ENCODE measurements around the gene MMD2.
"Not testable (repeated sequence)": the region's sequence is repeated elsewhere in the genome, so short reads cannot be mapped to it uniquely, and the experiment has no call there.

MMD2 gene

DNA sequence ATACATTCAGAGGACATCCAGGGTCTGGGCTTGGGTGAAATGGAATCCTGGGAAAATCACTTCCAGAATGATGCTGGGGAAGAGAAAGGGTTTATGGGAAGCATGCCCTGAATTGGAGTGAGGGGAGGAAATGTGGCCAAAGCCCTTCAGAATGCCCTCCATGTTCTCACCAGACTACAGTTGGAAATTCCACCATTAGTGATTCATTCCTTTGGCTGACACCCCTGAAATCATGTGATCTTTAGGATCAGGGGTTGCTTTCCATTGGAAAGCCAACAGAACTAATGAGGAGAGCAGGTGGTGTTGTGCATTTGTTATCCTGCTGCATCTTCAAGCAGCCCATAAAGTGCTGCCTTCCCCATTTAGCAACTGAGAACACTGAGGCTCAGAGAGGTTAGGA, 54.6 kb downstream of the MMD2 start:
- no peak for DNase-seq

DNA sequence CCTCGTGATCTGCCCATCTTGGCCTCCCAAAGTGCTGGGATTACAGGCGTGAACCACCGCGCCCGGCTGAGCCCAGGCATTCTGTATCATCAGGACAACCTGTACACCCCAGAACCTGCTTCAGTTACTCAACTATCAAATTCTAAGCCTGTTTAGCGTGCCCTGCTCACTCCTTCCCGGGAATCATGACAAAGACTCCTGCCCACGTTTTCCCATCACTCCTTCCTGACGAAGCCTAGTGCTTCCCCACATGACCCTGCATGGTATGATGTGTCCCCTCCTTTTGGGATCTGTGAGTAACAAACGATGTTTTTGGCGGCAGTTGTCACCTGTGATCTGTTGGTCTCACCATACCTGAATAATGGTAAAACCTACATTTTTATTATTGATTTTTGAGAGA, 63.2 kb downstream of the MMD2 start:
- peak in 1 of 58 donors; percentile 21 for DNase-seq

DNA sequence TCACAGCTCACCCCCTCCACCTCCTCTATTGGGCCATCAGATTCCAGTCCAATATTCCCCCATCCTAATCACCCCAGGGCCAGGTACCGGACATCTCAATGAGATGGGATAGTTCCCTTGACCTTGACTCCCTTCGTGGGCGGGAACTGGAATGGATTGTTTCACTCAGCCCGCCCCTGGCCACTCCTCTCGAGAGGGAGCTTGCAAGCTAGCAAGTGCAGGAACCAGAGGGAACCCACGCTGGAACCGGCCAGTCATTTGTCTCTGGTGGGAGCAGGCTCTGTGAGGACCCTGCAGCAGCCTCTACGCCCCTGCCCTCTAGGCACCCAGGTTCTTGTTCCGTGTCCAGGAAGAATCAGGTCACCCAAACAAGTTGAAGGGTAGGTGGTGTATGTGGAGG, 64.5 kb downstream of the MMD2 start:
- no peak for DNase-seq

DNA sequence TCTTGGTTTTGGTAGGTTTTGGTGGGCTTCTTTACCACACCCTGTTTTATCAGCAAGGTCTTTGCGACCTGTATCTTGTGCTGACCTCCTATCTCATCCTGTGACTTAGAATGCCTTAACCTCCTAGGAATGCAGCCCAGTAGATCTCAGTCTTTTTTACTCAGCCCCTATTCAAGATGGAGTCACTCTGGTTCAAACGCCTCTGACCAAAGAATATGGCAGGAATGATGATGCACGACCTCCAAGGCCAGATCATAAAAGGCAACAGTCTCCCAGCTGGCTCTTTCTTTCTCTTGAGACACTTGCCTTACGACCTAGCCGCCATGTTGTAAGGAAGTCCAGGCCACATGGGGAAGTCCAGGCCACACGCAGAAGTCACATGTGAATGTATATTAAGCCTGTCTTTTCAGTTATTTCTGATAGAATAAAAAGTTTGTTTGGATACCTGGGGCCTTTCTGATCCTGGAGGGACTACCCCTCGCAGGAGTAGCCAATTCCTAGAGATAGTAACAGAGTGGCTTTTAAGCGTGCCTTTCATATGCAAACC, 65.0 kb downstream of the MMD2 start:
- DNase-seq: no peak

DNA sequence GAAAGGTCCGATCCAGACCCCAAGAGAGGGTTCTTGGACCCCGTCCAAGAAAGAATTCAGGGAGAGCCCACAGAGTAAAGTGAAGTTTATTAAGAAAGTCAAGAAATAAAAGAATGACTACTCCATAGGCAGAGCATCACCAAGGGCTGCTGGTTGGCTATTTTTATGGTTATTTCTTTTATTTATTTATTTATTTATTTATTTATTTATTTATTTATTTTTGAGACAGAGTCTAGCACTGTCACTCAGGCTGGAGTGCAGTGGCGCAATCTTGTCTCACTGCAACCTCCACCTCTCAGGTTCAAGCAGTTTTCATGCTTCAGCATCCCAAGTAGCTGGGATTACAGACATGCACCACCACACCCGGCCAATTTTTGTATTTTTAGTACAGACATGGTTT, 65.8 kb downstream of the MMD2 start:
- DNase-seq: not testable (repeated sequence)

DNA sequence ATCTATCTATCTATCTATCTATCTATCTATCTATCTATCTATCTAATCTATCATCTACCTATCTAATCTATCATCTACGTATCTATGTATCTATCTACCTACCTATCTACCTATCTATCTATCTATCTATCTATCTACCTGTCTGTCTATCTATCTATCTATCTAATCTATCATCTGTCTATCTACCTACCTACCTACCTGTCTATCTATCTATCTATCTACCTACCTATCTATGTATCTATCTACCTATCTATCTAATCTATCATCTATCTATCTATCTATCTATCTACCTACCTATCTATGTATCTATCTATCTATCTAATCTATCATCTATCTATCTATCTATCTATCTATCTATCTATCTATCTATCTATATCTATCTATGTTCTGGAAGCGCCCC, 67.5 kb downstream of the MMD2 start:
- not testable (repeated sequence) for DNase-seq

DNA sequence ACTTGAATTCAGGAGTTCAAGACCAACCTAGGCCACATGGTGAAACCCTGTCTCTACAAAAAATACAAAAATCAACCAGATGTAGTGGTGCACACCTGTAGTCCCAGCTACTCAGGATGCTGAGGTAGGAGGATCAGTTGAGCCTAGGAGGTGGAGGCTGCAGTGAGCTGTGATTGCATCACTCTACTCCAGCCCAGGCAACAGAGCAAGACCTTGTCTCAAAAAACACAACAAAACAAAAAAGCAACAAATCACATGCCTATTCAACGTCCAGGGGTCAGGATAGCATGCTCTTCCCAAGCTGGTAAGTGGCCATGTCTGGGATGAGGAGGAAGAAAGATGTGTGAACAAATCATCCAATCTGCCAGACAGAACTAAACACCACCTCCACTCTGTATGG, 69.3 kb downstream of the MMD2 start:
- DNase-seq: no peak

DNA sequence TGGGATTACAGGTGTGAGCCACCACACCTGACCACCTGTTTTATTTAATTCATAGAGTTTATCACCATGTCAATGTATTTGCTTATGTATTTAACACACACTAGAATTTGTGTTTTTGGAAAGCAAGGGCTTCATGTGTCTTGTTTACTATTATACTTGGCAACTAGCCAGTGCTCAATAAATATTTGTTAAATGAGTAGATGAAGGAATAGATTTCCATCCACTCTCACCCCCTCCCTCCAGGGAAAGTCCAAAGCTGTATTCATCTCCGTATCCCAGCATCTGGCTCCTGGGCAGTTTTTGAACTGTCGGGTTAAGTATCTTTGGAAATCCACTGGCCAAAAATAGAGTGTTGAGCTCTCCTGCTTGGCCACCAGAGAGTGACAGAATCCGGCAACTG, 70.8 kb downstream of the MMD2 start:
- no peak for DNase-seq

DNA sequence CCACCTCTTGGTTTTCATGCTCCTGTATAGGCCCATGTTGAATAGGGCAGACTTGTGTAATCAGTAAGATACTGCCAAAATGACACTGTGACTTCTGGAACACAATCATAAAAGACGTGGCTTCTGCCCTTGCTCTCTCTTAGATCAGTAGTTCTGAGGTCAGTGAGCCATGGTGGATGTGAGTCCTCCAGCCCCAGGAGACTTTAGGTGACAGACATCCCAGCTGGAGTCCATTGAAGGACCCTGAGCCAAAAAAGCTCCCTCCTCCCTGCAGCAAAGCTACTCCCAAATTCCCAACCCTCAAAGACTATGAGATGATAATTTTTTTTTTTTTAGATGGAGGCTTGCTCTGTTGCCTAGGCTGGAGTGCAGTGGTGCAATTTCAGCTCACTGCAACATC, 72.3 kb downstream of the MMD2 start:
- no peak for DNase-seq

DNA sequence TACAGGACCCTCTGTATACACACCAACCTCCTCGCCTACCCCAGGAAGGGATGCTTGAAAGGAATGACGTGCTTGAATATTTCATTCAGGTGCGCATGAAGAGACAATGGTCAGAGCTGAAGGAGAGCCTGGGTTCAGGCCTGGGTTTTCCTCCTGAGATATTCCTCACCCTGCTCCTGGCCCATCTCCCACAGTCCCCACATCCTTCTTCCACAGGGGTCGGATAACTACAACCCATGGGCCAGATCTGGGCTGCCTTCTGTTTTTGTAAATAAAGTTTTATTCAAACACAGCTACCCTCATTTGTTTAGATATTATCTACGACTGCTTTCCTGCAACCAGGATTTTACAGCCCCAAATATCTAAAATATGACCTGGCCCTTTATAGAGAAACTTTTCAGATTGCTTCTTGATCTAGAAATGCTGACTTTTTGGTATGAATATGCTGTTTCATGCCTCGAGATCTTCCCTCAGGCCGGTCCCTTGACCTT, 73.6 kb downstream of the MMD2 start:
- DNase-seq: no peak

DNA sequence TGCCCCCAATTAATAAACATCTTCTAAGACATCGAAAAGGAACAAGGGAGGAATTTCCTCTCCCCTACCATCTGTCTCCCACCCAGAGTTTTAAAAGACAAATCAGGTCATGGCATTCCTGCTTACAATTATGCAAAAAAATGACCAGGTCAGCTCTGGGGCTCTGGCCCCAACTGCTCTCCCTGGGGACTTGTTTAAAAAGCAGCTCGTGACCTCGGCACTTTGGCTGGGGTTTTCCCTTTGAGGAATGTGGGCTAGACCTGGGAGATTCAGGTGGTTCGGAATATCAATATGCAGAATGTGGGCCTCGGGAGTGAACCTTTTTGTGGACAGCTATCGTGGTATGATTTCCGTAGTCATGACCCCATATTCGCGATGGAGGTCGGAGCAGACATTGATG, 74.8 kb downstream of the MMD2 start:
- no peak for DNase-seq

DNA sequence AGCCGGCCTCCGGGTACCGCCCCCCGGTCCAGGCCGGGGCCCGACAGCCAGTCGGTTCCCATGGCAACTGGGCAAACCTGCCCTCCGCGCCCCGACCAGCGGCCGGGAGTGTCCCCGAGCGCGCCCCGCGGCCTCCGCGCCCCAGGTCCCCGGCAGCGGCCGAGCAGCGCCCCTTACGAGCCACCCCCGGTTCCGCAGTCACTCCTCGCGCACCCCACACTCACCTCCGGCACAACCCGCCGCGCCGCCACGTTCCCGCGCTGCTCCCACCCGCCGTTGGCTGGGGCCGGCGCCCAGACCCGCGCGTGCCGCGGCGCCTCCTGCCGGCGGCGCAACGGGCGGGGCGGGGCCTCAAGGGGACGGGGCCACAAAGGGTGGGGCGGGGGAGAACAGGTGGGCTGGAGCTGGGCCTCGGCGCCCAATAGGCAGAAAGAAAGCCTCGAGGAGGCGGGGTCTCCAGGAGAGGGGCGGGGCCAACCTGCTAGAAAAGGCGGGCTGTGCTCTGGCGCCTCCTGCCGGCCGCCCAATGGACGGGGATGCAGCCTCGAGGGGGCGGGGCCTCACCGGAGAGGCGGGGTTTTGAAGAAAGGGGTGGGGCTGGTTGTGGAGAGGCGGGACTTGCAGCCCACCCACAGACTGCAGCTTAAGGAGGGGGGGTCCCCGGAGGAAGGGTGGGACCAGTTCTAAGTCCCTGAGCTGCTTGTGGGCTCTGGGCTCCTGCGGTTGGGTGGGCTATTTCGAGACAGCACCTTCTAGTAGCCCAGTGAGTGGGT, 75.4 kb downstream of the MMD2 start, which contains the start of gene RADIL:
RADIL (minus strand) TSS at position 345 of the 773 bp plus-strand sequence. CDS start 5,577 bp downstream, outside the sequence.
- DNase-seq: peak in 57 of 58 donors; percentile 23 to 96 (median 90)

DNA sequence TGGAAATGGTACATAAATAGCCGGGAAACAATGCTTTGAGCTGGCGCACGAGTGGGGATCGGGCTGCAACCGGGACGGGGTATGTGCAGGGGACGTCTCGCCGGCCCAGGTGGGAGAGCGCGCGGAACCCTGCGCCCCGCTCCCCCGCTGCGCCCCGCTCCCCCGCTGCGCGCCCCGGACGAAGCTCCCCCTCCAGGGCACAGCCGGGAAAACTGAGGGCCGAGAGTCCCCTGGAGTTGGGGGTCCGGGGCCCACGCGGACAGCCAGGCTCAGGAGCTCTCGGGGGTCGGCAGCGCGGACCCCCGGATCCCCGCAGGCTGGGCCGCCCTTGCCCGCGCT, 76.0 kb downstream of the MMD2 start:
- DNase-seq: no peak

DNA sequence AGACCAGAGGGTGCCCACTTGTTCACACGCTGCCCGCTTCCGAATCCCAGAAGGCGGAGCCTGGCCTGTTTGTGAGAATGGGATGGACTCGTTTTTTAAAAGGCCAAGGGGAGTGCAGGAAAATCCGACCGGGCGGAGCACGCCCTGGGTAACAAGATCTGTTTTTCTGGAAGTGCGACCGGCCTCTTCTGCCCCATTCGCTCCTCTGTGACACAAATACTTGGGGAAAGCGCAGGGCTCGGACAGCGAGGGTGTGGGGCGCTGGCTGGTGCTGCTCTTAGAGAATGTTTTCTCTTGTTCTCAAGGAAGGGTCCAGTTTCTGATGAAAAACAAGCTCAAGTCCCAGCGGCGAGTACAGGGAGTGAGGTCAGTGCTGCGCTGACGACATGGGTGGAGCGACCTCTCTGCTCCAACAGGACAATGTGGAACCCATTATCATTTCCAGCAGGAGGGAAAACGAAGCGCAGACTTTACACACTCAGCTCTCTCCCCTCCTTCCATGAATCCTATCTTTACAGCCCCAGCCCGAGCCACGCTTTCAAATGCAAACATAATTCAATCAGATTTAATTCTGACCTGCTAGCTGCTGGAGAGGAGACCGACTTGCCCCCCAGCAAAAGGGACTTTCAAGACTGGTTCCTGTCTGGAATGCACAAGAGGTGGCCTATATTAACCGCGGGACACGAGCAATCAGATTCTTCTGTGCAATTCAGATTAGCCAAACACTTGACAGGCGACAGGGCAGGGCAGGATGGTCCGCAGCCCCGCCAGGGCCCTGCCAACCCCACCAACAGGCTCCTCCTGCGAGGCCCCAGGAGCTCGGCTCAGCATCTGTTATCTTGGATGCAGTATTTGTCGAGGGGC, 76.6 kb downstream of the MMD2 start:
- peak in 31 of 58 donors; percentile 10 to 63 (median 22) for DNase-seq

DNA sequence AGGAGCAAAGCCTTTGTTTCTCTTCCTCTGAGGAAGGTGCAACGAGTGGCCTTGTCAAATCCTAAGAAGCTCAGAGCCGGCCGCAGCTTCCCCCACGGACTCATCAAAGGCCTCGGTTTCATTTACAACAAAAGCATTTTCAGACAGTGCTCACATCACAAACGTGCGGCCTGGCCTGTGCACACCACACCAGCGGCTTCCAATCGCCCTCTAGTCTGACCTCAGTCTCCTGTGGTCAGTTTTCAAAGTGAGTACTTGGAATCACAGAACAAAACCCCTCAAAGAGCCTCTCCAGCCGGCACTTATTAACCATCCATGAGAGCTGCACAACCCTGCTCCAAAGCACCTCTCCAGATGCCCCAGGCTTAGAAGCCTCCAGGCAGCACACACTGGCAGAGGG, 78.8 kb downstream of the MMD2 start:
- DNase-seq: no peak

DNA sequence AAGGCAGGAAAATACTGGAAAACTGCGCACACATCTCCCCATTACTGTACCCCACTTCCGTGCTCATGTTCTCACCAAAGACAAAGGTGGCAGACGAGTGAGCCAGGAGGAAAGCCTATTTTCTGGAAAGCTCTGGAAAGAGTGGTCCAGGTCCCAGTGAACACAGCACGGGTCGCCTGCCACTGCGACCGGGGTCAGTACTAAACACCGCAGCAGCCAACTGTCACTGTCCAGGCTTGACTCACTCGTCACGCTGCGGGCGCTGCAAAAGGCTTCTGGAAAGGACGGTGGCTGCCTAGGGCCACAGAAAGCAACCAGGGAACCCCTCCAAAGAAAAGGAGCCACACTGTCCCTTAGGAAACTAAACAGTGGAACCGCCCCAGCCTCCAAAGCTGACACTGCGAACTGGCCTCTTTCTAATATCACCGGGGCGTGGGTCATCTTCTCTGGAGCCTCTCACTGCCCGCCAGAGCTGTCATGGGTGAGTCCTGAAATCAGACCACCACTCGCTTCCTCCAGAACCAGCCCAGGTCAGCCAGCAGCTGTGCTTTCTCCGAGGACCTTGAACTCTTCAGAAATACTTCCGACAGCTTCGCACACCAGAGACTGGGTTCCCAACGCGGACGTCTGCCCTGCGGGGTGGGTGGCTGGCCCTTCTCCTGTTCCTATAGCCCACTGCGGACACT, 79.4 kb downstream of the MMD2 start:
- DNase-seq: peak in 4 of 58 donors; percentile 9 to 21 (median 12)

DNA sequence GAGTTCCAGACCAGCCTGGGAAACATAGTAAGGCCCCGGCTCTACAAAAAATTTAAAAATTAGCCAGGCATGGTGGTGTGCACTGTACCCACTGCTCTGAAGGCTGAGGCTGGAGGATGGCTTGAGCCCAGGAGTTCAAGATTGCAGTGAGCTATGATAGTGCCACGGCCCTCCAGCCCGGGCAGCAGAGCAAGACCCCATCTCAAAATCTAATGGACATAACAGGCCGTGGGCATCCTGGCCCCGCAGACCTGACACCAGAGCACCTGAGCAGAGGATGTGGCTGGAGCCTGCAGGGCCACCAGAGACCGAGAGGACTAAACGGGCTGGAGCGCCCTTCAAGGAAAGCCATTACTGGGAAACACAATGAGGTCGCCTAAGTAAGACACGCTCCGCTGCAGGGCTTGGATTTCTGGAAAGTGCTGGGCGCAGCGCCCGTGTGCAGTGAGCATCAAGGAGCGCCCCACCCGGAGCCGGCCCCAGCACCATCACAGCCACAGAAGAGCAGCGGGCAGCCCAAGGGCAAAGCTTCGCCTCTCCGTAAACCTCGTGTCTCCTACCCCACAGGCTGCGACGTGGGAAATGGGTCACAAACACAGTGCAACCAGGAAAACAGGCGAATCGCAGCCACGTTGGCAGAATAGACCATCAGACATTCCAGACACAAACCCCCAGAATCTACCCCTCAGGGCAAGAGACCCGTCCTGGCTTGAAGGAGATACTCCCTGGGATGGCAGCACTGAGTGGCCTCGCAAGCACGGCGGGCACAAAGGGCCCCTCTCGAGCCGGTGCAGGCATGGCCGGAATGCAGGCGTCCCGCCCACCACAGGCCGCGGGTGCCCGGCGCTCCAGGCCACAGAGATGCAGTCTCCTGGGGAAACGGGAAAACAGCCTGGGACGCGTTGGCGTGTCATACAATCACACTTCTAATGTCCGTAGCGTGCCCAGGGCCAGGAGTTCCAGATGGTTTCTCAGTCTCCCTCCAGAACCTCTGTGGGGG, 80.4 kb downstream of the MMD2 start:
- DNase-seq: peak in 10 of 58 donors; percentile 4 to 50 (median 19)

DNA sequence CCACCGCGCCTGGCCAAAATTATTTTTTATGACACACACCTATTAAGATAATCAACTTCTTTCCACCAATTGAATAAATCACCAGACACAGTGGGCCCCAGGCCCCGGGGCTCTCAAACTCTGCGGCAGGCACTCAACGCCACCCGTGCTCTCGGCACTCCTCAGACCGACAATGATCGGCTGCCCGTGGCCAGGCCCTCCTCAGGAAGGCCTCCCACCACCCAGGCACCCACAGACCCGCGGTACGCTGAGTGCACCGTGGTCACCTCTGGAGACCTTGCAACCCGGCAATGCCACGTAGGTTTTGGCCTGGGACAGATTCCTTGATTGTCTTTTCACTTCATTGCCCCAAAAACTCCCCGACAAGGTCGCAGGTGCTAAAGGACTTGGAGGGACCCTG, 82.4 kb downstream of the MMD2 start:
- no peak for DNase-seq

DNA sequence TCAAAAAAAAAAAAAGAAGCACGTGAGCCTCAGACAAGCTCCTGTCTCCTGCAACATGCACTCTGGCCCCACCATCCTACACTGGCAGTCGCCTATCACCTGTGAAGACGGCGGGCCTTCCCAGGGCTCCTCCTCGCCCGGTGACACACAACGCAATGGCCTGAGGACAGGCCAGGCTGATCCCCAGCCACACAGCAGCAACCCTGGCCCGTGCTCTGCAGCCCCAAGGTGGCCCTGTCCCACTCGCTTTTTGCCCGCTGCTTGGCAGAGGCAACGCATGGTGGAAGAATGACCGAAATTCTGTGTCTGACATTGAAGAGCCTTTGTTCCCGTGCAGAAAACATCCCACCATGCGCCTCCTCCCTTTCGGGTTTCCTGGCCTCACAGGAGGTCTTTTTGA, 83.6 kb downstream of the MMD2 start:
- no peak for DNase-seq

Measured in anterior cingulate cortex (tissue), 58 donors.